GM13977 (cell line): ENCODE results near the gene ZMAT3.
A peak's percentile ranks its signal among the peaks of the same experiment; 100 is the strongest.
"Not testable (repeated sequence)": the region's sequence is repeated elsewhere in the genome, so short reads cannot be mapped to it uniquely, and the experiment has no call there.

Experiments
- DNase-seq: peaks from one replicate; pipeline ENCODE4 v3.0.0; 2012; ENCODE audit warnings: low spot score
- in situ Hi-C: fragments of 300-500 bp; cut with MboI; formaldehyde crosslinking; loops from one replicate; pipeline ENCODE4 v1.12.0; 2022; ENCODE audit warnings: low sequenced_read_pairs, low pct_unique_long_range_greater_than_20kb, mixed read lengths, inconsistent platforms; ENCODE audit not compliant: unreplicated experiment
- TF ChIP-seq, protein P1 (sequence below): IDR thresholded peaks from 2 replicates; pipeline ENCODE4 v1.5.1; 2012; ENCODE audit warnings: mild to moderate bottlenecking, control low read depth; ENCODE audit not compliant: insufficient read depth; ENCODE audit errors: extremely low read depth, missing control alignments

Gene ZMAT3

GRCh38 chr3:179056326-179056725 lies 15.3 kb downstream of the ZMAT3 start:
- DNase-seq = no peak
- in situ Hi-C loops = no loop called here
- TF ChIP-seq, protein P1, sequence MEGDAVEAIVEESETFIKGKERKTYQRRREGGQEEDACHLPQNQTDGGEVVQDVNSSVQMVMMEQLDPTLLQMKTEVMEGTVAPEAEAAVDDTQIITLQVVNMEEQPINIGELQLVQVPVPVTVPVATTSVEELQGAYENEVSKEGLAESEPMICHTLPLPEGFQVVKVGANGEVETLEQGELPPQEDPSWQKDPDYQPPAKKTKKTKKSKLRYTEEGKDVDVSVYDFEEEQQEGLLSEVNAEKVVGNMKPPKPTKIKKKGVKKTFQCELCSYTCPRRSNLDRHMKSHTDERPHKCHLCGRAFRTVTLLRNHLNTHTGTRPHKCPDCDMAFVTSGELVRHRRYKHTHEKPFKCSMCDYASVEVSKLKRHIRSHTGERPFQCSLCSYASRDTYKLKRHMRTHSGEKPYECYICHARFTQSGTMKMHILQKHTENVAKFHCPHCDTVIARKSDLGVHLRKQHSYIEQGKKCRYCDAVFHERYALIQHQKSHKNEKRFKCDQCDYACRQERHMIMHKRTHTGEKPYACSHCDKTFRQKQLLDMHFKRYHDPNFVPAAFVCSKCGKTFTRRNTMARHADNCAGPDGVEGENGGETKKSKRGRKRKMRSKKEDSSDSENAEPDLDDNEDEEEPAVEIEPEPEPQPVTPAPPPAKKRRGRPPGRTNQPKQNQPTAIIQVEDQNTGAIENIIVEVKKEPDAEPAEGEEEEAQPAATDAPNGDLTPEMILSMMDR = no peak

DNA sequence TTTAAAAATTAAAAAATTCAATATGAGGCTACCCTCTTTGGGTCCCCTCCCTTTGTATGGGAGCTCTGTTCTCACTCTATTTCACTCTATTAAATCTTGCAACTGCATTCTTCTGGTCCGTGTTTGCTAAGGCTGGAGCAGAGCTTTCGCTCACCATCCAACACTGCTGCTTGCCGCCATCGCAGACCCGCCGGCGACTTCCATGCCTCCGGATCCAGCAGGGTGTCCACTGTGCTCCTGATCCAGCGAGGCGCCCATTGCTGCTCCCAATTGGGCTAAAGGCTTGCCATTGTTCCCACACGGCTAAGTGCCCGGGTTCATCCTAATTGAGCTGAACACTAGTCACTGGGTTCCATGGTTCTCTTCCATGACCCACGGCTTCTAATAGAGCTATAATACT lies 17.0 kb downstream of the ZMAT3 start:
- DNase-seq, in situ Hi-C loops: not testable (repeated sequence)

DNA sequence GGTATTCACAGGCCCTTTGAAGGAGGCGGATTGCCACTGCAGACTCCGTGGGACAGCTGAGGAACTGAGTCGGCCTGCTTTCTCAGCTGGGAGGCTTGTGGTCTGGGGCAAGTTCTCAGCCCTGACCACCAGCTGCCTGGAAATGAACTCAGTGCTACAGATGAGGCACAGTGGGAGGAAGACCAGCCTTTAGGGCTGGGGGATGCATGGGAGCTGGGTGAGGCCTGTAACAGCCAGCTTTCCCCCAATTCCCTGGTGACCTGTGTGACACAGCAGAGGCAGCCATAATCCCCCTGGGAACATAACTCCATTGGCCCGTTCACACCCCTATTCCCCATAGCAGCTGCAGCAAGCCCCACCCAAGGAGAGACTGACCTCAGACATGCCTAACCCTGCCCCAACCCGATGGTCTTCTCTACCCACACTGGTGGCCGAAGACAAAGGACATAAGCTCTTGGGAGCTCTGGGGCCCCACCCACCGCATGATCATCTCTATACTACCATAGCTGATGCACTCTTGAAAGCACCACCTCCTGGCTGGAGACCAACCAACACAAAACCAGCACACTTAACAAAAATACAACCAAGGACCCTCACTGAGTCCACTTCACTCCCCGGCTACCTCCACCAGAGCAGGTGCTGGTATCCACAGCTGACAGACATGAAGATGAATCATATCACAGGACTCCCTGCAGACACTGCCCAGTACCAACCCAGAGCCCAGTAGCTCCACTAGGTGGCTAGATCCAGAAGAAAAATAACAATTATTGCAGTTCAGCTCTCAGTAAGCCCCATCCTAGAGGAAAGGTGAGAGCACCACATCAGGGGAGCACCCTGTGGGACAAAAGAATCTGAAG lies 24.9 kb downstream of the ZMAT3 start:
- TF ChIP-seq, protein P1 = peak; percentile 8
- in situ Hi-C loops = no loop called here
- DNase-seq = no peak

GRCh38 chr3:179045719-179046402 lies 25.7 kb downstream of the ZMAT3 start:
- TF ChIP-seq, protein P1 = no peak
- in situ Hi-C loops = no loop called here
- no peak for DNase-seq

DNA sequence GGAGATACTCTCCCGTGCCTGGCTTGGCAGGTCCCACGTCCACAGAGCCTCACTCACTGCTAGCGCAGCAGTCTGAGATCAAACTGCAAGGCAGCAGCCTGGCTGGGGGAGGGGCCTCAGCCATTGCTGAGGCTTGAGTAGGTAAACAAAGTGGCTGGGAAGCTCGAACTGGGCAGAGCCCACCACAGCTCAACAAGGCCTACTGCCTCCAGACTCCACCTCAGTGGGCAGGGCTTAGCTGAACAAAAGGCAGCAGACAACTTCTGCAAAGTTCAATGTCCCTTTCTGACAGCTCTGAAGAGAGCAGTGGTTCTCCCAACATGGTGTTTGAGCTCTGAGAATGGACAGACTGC lies 32.7 kb downstream of the ZMAT3 start:
- in situ Hi-C loops = not testable (repeated sequence)

DNA sequence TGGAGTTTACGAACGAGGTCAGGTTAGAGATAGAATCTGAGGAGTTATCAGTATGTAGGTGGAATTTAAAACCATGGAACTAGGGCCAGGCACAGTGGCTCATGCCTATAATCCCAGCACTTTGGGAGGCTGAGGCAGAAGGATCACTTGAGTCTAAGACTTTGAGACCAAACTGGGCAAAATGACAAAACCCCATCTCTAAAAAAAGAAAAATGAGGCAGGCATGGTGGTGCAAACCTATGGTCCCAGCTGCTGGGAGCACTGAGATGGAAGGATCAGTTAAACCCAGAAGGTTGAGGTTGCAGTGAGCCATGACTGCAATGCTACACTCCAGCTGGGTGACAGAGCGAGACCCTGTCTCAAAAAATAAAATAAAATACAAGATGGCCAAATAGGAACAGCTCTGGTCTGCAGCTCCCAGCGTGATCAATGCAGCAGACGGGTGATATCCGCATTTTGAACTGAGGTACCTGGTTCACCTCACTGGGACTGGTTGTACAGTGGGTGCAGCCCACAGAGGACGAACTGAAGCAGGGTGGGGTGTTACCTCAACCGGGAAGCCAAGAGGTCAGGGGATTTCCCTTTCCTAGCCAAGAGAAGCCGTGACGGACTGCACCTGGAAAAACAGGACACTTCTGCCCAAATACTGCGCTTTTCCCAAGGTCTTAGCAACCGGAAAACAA lies 33.3 kb downstream of the ZMAT3 start:
- no peak for DNase-seq
- TF ChIP-seq, protein P1 = peak; percentile 4
- in situ Hi-C loops = no loop called here

More for the DNA sequence above, 32.7 kb downstream of the ZMAT3 start:
- DNase-seq = not testable (repeated sequence)

- in situ Hi-C loops = no loop called here
- TF ChIP-seq, protein P1 = no peak
- DNase-seq = no peak
Observed at GRCh38 chr3:179037351-179037750, 34.3 kb downstream of the ZMAT3 start.
